GM19023 (cell line): Measurements from ENCODE around the gene PEPD.

Source experiments
- ATAC-seq: cut with Tn5 transposase; IDR thresholded peaks from one replicate; pipeline ENCODE4 v1.9.1; 2021; ENCODE audit warnings: mild to moderate bottlenecking, moderate library complexity; ENCODE audit not compliant: unreplicated experiment

PEPD gene

GRCh38 chr19:33547676-33548075, 26.1 kb upstream of the PEPD start:
- no peak for ATAC-seq

GRCh38 chr19:33546656-33547055, 25.1 kb upstream of the PEPD start:
- no peak for ATAC-seq

- ATAC-seq, result no peak
These were observed 23.8 kb upstream of the PEPD start for GRCh38 chr19:33545217-33545981.

- ATAC-seq, result no peak
These were observed 13.6 kb upstream of the PEPD start for GRCh38 chr19:33535226-33535625.

DNA sequence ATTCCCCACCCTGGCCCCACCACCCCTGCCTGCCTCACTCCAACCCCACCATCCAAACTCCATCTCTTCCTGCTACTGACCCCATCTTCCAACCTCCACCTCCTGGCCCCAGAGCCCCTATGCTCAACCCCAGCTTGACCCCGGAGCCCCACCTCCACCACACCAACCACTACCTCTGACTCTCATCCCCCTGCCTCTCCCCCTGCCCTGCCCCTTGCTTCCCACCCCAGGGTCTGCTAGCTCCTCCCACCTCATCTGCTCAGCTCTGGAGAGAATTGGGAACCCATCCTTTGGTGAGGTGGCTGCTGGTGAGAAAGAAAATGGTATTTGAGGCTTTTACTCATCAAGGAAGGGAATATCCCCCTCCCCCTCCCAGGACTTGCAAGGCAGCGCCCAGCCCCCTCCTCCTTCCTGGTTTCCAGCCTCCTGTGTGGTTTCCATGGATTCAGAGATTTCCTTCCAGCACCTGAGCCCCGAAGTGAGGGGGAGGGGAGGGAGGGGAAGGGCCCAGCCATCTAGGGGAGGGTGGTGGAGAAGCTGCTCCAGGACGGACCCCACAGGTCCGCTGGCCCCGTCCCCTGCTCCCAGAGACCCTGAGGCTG, 11.4 kb upstream of the PEPD start:
- ATAC-seq, result no peak

- ATAC-seq, result no peak
These were observed 9.3 kb upstream of the PEPD start for GRCh38 chr19:33530842-33531241.

- no peak for ATAC-seq
These were observed 8.7 kb upstream of the PEPD start for GRCh38 chr19:33530296-33530695.

DNA sequence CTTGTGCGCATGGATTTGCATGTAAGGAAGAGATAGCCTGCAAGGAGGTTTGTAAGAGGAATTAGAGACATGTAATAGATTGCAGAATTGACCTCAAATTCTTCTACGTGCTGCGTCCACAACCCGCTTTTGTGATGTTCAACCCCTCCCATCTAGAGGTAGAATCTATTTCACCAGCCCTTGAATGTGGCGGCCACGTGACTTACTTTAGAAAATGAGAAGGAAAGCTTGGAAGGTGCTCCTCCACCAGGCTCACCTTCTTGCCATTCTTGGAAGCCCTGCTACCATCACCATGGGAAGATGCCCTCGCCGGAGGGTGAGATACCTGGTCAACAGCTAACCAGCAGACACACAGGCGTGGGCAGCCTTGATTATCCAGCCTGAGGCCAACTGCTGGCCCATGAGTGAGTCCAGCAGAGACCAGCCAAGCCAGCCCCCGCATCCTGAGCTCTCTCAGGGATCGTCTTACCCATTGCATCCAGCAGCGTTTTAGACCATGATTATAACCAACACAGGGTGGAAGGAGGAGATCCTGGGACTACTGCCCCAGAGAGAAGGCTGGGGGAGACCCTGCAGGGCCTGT, 7.6 kb upstream of the PEPD start:
- no peak for ATAC-seq

DNA sequence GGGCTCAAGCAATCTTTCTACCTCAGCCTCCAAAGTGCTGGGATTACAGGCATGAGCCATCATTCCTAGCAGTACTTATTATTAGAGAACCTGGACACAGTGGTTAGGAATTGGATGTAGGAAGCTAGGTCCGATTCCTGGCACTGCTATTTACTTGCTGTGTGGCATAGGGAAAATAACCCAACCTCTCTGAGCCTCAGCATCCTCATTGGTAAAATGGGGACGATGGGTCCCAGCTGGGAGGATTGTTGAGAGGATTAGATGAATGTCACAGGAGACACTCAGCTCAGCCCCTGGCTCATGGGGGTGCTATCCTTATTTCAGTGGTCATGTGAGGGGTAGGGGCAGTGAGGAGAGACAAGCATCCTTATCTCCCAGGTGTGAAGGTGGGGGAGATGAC, 6.8 kb upstream of the PEPD start:
- no peak for ATAC-seq

DNA sequence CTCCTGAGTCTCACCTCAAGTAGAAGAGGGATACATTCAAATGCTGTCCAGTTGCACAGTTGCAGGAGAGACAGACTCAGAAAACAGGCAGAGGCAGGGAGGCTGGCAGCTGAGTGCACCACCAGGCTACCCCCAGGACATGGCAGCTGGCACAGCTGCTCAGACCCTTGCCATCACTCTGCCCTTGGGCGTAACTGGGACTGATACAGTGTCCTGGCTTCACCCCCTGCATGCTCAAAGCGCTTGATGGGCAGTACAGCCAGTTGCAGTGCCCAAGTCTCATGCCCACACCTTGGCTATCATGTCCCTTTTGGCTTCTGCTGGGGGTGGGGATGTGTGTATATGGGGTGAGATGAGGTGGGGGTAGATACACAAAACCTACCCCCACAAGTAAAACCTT, 5.5 kb upstream of the PEPD start:
- no peak for ATAC-seq

GRCh38 chr19:33524024-33524664, 2.6 kb upstream of the PEPD start:
- no peak for ATAC-seq

DNA sequence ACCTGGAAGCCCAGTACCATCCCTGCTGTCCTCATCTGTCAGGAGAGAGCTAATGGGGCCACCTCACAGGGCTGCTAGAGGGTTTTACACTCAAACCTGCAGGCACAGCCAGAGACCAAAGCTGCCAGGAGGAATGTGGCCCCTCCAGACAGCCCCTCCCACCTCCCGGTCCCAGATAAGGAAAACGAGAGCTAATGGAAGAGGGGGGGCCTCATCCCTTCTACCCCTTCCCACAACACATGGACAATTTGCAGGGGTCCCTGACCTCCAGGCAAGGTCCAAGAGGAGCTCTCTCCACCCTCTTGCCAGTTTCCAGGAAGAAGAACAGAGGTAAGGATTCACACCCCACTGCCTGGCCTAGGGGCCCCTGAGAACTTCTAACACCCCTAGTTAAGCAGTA, 1.6 kb upstream of the PEPD start:
- ATAC-seq, result no peak

- no peak for ATAC-seq
These were observed 726 bp upstream of the PEPD start for GRCh38 chr19:33522371-33522662.

GRCh38 chr19:33520844-33521479, 629 bp downstream of the PEPD start:
- ATAC-seq, result no peak

DNA sequence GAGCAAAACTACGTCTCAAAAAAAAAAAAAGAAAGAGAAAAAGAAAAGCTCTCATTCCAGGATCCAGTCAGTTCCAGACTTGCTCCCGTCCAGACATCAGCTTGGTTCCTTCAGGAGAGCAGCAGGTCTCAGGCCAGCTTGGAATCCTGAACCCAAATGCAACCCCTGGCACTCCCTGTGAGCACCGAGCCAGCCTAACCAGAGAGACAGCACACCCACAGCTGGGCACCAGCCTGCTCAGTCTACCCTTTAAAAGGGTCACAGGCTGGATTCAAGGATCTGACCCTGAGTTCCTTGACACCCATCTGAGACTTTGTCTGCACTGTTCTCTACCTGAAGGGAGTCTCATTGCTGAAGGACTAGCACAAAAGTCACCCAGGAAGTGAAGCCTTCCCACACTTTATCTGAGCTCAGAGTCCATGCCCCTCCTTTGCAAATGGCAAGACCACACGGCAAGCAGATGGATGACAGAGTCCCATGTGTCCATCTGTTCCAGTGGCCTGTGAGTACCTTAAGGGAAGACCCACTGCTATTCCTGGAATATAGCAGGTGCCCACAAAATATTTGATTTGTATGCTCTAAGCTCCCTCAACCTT, 1.4 kb downstream of the PEPD start:
- no peak for ATAC-seq

- no peak for ATAC-seq
These were observed 2.2 kb downstream of the PEPD start for GRCh38 chr19:33519416-33519815.

- ATAC-seq, result no peak
These were observed 3.0 kb downstream of the PEPD start for GRCh38 chr19:33518541-33518940.

DNA sequence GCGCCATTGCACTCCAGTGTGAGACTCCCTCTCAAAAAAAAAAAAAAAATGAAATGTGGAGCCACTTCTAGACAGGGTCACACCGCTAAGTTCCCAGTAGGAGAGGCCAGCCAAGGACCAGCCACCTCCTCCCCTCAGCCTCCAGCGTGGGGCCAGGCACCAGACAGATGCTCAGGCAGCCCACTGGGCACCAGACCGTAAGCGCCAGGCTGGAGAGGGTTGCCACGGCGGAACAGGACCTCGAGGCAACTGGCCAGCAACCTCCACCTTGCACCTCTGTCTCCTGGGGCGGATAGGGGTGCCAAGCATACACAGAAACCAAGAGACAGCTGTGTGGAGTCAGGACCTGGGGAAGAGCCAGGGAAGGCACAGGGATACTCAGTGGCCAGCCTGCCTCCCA, 3.7 kb downstream of the PEPD start:
- ATAC-seq, result no peak

- no peak for ATAC-seq
These were observed 5.7 kb downstream of the PEPD start for GRCh38 chr19:33515921-33516320.

- no peak for ATAC-seq
These were observed 6.6 kb downstream of the PEPD start for GRCh38 chr19:33514885-33515551.

GRCh38 chr19:33513424-33513823, 8.2 kb downstream of the PEPD start:
- ATAC-seq, result no peak
